Measurements from ENCODE around the gene KANK3.
"Not testable (repeated sequence)": the region's sequence is repeated elsewhere in the genome, so short reads cannot be mapped to it uniquely, and the experiment has no call there.

Gene KANK3

DNA sequence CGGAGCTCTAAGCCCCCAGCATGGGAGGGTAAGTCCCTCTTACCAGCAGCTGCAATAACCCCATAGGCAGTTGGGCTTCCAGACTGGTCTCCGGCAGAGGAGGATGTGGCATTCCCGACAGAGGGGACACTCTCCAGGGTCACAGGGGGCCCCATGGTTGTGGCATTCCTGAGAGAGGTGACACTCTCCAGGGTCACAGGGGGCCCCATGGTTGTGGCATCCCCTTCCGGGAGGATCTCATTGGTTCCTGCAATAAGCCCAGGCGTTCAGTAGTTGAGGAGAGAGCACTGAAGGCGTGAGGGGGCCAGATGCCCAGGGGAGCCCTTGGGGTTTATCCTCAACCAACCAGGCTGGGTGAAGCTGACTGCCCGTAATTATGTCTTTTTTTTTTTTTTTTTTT lies 40.3 kb downstream of the KANK3 start:
- peak in 2 of 10 donors; percentile 32 to 43 for DNase-seq
- intact Hi-C loops (cut with DNase I) = no loop called here

DNA sequence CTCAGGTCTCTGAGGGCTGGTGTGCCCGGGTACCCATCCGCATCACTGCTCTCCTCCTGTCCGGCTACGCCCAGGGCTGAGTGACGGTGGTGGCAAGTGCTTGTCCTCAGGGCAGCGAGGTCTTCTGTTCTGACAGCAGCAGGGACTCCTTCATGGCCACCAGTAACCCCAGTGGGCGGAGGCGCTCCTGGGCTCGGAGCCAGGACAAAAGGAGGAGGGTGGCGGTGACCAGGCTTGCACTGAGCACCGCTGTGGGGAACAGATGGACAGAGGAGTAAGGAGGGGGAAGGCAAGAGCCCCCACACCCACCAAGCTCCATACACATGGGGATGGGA lies 40.7 kb downstream of the KANK3 start:
- intact Hi-C loops (cut with DNase I) = no loop called here

DNA sequence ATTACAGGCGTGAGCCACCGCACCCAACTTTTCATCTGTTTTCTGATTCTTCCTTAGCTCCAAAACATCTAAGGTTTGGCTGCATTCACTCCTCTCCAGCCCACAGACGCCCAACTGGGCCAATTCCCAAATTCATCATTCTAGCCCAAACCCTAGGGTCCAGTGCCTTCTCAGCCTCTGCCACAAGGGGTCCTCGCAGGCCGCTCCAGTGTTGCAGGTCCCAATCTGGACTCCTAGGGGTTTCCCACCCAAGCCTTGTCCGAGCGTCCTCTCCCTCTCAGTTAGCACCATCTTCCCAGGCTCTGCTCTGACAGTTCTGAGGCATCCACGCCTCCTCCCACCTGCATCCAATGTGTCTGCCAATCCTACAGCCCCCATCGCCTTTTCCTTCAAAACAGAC lies 51.7 kb downstream of the KANK3 start:
- intact Hi-C loops (cut with DNase I); DNase-seq: not testable (repeated sequence)

More for the DNA sequence above, 40.7 kb downstream of the KANK3 start:
- peak in 2 of 10 donors; percentile 8 to 70 for DNase-seq

DNA sequence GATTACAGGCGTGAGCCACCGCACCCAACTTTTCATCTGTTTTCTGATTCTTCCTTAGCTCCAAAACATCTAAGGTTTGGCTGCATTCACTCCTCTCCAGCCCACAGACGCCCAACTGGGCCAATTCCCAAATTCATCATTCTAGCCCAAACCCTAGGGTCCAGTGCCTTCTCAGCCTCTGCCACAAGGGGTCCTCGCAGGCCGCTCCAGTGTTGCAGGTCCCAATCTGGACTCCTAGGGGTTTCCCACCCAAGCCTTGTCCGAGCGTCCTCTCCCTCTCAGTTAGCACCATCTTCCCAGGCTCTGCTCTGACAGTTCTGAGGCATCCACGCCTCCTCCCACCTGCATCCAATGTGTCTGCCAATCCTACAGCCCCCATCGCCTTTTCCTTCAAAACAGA lies 66.6 kb downstream of the KANK3 start:
- DNase-seq; intact Hi-C loops (cut with DNase I): not testable (repeated sequence)
